Astrocyte of the spinal cord (primary cell): ENCODE data around the gene ANAPC5.

Experiments
- DNase-seq: peaks from one replicate; pipeline ENCODE4 v3.0.0; 2011; ENCODE audit warnings: low read depth, low spot score
- H3K4me3 ChIP-seq: 2 replicates; pipeline ENCODE4 v1.5.1; 2011; ENCODE audit warnings: low read depth, mild to moderate bottlenecking, low read length, moderate library complexity
- CTCF ChIP-seq: IDR thresholded peaks from 2 replicates; pipeline ENCODE4 v1.5.1; 2012; ENCODE audit warnings: low read depth, mild to moderate bottlenecking, low read length, inconsistent platforms
- in situ Hi-C: cut with HindIII; loops from 2 replicates; pipeline ENCODE4 v1.10.0; 2017; ENCODE audit warnings: low sequenced_read_pairs

The ANAPC5 gene

GRCh38 chr12:121330692-121331091 is 21.5 kb downstream of the ANAPC5 start:
- in situ Hi-C loops = no loop called here
- TF ChIP-seq CTCF = no peak
- DNase-seq = no peak
- no peak overlapping the region for H3K4me3 ChIP-seq

DNA sequence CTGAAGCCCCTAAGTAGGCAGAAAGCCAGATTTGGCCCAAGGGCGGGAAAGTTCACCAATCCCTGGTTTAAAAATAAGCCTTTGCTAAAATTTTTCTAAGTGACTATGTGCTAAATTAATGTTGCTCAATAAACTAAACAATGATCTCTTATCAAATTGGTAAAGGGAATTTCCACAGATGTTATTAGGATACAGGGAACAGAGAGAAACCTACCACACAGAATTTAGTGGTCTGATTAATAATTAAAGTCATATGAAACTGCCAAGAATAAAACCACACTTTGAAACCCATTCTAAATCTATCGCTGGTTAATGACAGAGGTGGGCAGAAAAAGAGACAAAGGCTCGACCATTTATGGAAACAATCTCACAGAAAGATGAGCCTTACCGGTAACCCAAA is 22.0 kb downstream of the ANAPC5 start:
- TF ChIP-seq CTCF = no peak
- no peak for DNase-seq
- no peak overlapping the region for H3K4me3 ChIP-seq
- in situ Hi-C loops = no loop called here

- no peak for TF ChIP-seq CTCF
- no peak overlapping the region for H3K4me3 ChIP-seq
- DNase-seq = no peak
- in situ Hi-C loops = no loop called here
These were observed 23.6 kb downstream of the ANAPC5 start for GRCh38 chr12:121328620-121329019.

GRCh38 chr12:121326996-121327674 is 25.1 kb downstream of the ANAPC5 start:
- in situ Hi-C loops = no loop called here
- no peak for DNase-seq
- no peak for TF ChIP-seq CTCF
- no peak overlapping the region for H3K4me3 ChIP-seq

DNA sequence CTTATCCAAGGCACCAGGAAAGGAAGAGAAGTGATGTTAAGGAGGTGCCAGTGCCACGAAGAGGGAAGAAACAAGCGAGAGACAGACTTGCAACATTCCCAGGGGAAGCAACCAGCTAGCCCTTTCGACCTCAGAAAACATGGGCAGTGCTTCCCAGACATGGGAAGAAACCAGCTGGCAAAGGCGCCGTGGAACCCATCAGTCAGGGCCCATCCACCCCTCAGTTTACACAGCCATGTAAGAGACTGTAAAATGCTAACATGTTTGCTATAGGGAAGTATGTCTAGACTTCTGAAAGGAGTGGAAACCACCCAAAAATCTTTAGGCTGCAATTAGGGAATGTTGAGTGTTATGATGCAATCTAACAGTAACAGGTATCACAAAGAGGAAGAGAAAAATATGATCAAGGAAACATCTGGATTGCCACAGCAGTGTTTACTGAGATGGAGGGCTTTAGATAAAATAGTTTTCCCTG is 26.3 kb downstream of the ANAPC5 start:
- in situ Hi-C loops = no loop called here
- no peak for DNase-seq
- H3K4me3 ChIP-seq = no peak overlapping the region

GRCh38 chr12:121323908-121324307 is 28.3 kb downstream of the ANAPC5 start:
- H3K4me3 ChIP-seq = no peak overlapping the region
- in situ Hi-C loops = no loop called here
- no peak for DNase-seq
- TF ChIP-seq CTCF = no peak

More for the DNA sequence above, 26.3 kb downstream of the ANAPC5 start:
- TF ChIP-seq CTCF = no peak
